Liver (tissue), 9 donors: ENCODE measurements around the gene FZR1. TPM values are rescaled to one million over a fixed set of nuclear protein-coding genes. Genes with fewer than 3 reads are reported as not detected.

ENCODE experiments used
- DNase-seq: peaks from one replicate; pipeline ENCODE4 v3.0.0-alpha.2; 2017; ENCODE audit warnings: low spot score
- H3K27ac ChIP-seq, 2 donors: one replicate each; pipeline ENCODE4 v1.7.0; 2013; ENCODE audit warnings: inconsistent platforms in 2 of 2, low read length in 2 of 2, control low read depth in 1 of 2, low read depth in 1 of 2, mild to moderate bottlenecking in 1 of 2
- H3K27me3 ChIP-seq, 4 donors: one replicate each; pipeline versions ENCODE4 v1.6.1 to v1.7.0; 2013; ENCODE audit warnings: low read length in 3 of 4, inconsistent platforms in 1 of 4, mild to moderate bottlenecking in 1 of 4, moderate library complexity in 1 of 4; ENCODE audit not compliant: control insufficient read depth in 4 of 4, insufficient read depth in 4 of 4
- H3K36me3 ChIP-seq, 4 donors: one replicate each; pipeline versions ENCODE4 v1.6.1 to v1.7.0; 2013; ENCODE audit warnings: low read length in 3 of 4, mild to moderate bottlenecking in 3 of 4, low read depth in 1 of 4, moderate library complexity in 1 of 4; ENCODE audit not compliant: control insufficient read depth in 4 of 4, insufficient read depth in 3 of 4
- H3K4me1 ChIP-seq, 4 donors: one replicate each; pipeline versions ENCODE4 v1.6.1 to v1.7.0; 2013; ENCODE audit warnings: low read length in 3 of 4, mild to moderate bottlenecking in 3 of 4, moderate library complexity in 1 of 4; ENCODE audit not compliant: control insufficient read depth in 4 of 4, insufficient read depth in 4 of 4
- H3K4me3 ChIP-seq, 3 donors: one replicate each; pipeline versions ENCODE4 v1.6.1 to v1.7.0; 2013; ENCODE audit warnings: low read length in 3 of 3, control low read depth in 1 of 3, low read depth in 1 of 3, mild to moderate bottlenecking in 1 of 3
- H3K9ac ChIP-seq, 2 donors: one replicate each; pipeline ENCODE4 v1.7.0; 2013; ENCODE audit warnings: low read length in 2 of 2, mild to moderate bottlenecking in 2 of 2, moderate library complexity in 2 of 2, control low read depth in 1 of 2, low read depth in 1 of 2
- H3K9me3 ChIP-seq, 4 donors: one replicate each; pipeline versions ENCODE4 v1.6.1 to v1.7.0; 2013; ENCODE audit warnings: low read length in 3 of 4; ENCODE audit not compliant: control insufficient read depth in 4 of 4
- EGR1 ChIP-seq, 2 donors: IDR thresholded peaks; 2 replicates each; pipeline ENCODE4 v1.6.1; 2016 to 2018; ENCODE audit warnings: antibody characterized with exemption in 2 of 2, low read depth in 2 of 2
- FOXA2 ChIP-seq: IDR thresholded peaks from 2 replicates; pipeline ENCODE4 v1.6.1; 2016; ENCODE audit warnings: antibody characterized with exemption
- GABPA ChIP-seq, 2 donors: IDR thresholded peaks in 1 of 2; conservative IDR thresholded peaks in 1 of 2; 2 replicates each; pipeline ENCODE4 v1.6.1; 2016; ENCODE audit warnings: antibody characterized with exemption in 2 of 2, mild to moderate bottlenecking in 1 of 2, moderate library complexity in 1 of 2
- HNF4A ChIP-seq, 2 donors: conservative IDR thresholded peaks; 2 replicates each; pipeline ENCODE4 v1.6.1; 2016; ENCODE audit warnings: antibody characterized with exemption in 2 of 2, mild to moderate bottlenecking in 2 of 2
- JUND ChIP-seq, 2 donors: IDR thresholded peaks; 2 replicates each; pipeline ENCODE4 v1.6.1; 2016; ENCODE audit warnings: antibody characterized with exemption in 2 of 2
- NR2F2 ChIP-seq: IDR thresholded peaks from 2 replicates; pipeline ENCODE4 v1.6.1; 2016; ENCODE audit warnings: antibody characterized with exemption
- RAD21 ChIP-seq, 2 donors: IDR thresholded peaks; 2 replicates each; pipeline ENCODE4 v1.6.1; 2016; ENCODE audit warnings: antibody characterized with exemption in 2 of 2, mild to moderate bottlenecking in 2 of 2
- RXRA ChIP-seq, 2 donors: IDR thresholded peaks; 2 replicates each; pipeline ENCODE4 v1.6.1; 2017 to 2018; ENCODE audit warnings: antibody characterized with exemption in 2 of 2, mild to moderate bottlenecking in 1 of 2
- TAF1 ChIP-seq: conservative IDR thresholded peaks from 2 replicates; pipeline ENCODE4 v1.6.1; 2016; ENCODE audit warnings: antibody characterized with exemption, mild to moderate bottlenecking
- YY1 ChIP-seq: IDR thresholded peaks from 2 replicates; pipeline ENCODE4 v1.6.1; 2016; ENCODE audit warnings: antibody characterized with exemption, mild to moderate bottlenecking
- WGBS: extraction: QIAGEN DNeasy Blood & Tissue Kit; methylation state at CpG from one replicate; pipeline ENCODE4 v1.1.7; 2013; 5-methylcytosine and 5-hydroxymethylcytosine counted together
- polyA plus RNA-seq, 2 donors: library from polyadenylated mRNA; stranded (reverse) in 1 of 2; unstranded in 1 of 2; fragments of 200-250 nt in 1 of 2; fragments of >200 nt in 1 of 2; fragmentation: Nextera tagmentation in 1 of 2; extraction: Ambion mirVana in 1 of 2; gene quantifications; one replicate each; pipeline versions ENCODE4 v1.2.1 to v1.2.3, GENCODE V29; 2013 to 2015
- total RNA-seq, 2 donors: library from RNA; depleted of rRNA; stranded (reverse); fragments of >200 nt; gene quantifications; one replicate each; pipeline ENCODE4 v1.2.3, GENCODE V29; 2014
- TF ChIP-seq, protein P1 (sequence below): IDR thresholded peaks from 2 replicates; pipeline ENCODE4 v1.6.1; 2016; ENCODE audit warnings: antibody characterized with exemption, mild to moderate bottlenecking
- TF ChIP-seq, protein P2 (sequence below): IDR thresholded peaks from 2 replicates; pipeline ENCODE4 v1.6.1; 2016; ENCODE audit warnings: antibody characterized with exemption
- TF ChIP-seq, protein P3 (sequence below): IDR thresholded peaks from 2 replicates; pipeline ENCODE4 v1.6.1; 2016; ENCODE audit warnings: antibody characterized with exemption
- TF ChIP-seq, protein P4 (sequence below): IDR thresholded peaks from 2 replicates; pipeline ENCODE4 v1.6.1; 2016; ENCODE audit warnings: antibody characterized with exemption
- TF ChIP-seq, protein P5 (sequence below): fragments of 150-350 bp; IDR thresholded peaks from 2 replicates; pipeline ENCODE4 v1.5.1; 2017; ENCODE audit warnings: improper control_type of control experiment, low read depth, low read length; ENCODE audit not compliant: missing input control
- donor health status: healthy.
- donor health status: healthy.
- donor health status: healthy.
- donor health status: healthy.
- donor health status: healthy.

The FZR1 gene
- total and polyA plus RNA-seq, 4 donors = 17.0 to 27.3 (median 20.3) TPM

DNA sequence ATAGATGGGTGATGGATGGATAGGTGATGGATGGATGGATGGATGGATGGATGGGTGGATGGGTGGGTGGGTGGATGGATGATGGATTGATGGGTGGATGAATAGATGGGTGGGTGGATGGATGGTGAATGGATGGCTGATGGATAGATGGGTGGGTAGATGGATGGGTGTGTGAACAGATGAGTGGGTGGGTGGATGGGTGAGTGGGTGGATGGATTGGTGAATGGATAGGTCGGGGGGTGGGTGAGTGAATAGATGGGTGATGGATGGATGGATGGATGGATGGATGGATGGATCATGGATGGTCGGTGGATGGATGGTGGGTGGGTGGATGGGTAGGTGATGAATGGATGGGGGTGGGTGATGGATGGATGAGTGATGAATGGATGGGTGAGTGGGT is 29.3 kb upstream of the FZR1 start (continued):
- TF ChIP-seq, protein P1, sequence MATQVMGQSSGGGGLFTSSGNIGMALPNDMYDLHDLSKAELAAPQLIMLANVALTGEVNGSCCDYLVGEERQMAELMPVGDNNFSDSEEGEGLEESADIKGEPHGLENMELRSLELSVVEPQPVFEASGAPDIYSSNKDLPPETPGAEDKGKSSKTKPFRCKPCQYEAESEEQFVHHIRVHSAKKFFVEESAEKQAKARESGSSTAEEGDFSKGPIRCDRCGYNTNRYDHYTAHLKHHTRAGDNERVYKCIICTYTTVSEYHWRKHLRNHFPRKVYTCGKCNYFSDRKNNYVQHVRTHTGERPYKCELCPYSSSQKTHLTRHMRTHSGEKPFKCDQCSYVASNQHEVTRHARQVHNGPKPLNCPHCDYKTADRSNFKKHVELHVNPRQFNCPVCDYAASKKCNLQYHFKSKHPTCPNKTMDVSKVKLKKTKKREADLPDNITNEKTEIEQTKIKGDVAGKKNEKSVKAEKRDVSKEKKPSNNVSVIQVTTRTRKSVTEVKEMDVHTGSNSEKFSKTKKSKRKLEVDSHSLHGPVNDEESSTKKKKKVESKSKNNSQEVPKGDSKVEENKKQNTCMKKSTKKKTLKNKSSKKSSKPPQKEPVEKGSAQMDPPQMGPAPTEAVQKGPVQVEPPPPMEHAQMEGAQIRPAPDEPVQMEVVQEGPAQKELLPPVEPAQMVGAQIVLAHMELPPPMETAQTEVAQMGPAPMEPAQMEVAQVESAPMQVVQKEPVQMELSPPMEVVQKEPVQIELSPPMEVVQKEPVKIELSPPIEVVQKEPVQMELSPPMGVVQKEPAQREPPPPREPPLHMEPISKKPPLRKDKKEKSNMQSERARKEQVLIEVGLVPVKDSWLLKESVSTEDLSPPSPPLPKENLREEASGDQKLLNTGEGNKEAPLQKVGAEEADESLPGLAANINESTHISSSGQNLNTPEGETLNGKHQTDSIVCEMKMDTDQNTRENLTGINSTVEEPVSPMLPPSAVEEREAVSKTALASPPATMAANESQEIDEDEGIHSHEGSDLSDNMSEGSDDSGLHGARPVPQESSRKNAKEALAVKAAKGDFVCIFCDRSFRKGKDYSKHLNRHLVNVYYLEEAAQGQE = no peak

DNA sequence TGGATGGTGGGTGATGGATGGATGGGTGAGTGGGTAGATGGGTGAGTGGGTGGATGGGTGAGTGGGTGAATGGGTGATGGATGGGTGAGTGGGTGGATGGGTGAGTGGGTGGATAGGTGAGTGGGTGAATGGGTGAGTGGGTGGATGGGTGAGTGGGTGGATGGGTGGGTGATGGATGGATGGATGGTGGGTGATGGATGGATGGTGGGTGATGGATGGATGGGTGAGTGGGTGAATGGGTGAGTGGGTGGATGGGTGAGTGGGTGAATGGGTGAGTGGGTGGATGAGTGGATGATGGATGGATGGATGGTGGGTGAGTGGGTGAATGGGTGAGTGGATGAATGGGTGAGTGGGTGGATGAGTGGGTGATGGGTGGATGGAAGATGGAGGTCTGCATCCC is 28.6 kb upstream of the FZR1 start:
- Histone ChIP-seq H3K27me3 (peaks cover 0 to 2% (median 0%) of the 10 kb centered on the region in 4 donors), H3K27ac (no peak overlapping the region), H3K9ac (no peak overlapping the region), H3K4me3 (no peak overlapping the region), H3K9me3 (no peaks in the 10 kb centered on the region), H3K36me3 (no peaks in the 10 kb centered on the region), H3K4me1 (peaks cover 0 to 2% (median 0%) of the 10 kb centered on the region in 4 donors)
- DNase-seq = no peak
- TF ChIP-seq NR2F2 = no peak
- no peak for TF ChIP-seq FOXA2
- TF ChIP-seq, protein P2, sequence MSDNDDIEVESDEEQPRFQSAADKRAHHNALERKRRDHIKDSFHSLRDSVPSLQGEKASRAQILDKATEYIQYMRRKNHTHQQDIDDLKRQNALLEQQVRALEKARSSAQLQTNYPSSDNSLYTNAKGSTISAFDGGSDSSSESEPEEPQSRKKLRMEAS = no peak
- no peak for TF ChIP-seq TAF1
- TF ChIP-seq GABPA (IDR thresholded peaks at IDR 0.05 in 1 of 2, conservative IDR thresholded peaks at IDR 0.05 in 1 of 2) = no peak
- TF ChIP-seq RAD21 (IDR thresholded peaks at IDR 0.05) = no peak

DNA sequence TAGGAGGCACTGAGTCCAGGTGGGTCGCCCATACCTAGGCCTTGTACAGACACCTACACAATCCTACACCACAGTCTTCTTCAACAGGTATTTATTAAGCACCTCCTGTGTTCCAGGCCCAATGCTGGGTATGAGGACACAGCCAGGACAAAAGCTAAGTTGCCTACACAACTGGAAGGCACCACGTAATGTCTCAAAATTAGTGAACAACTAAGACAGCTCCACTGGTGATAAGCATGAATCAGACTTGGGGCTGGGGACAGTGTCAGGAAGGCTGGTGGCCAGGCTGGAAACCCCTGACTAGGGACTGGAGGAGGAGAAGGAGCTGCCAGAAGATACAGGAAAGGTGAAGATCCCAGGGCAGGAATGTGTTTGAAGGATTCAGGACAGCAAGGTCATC is 28.2 kb upstream of the FZR1 start:
- H3K27ac ChIP-seq = no peak overlapping the region

More for the DNA sequence above, 28.2 kb upstream of the FZR1 start:
- Histone ChIP-seq H3K4me1 (peaks cover 0 to 2% (median 0%) of the 10 kb centered on the region in 4 donors), H3K9ac (no peak overlapping the region), H3K27me3 (peaks cover 0 to 2% (median 0%) of the 10 kb centered on the region in 4 donors), H3K36me3 (no peaks in the 10 kb centered on the region), H3K4me3 (no peak overlapping the region), H3K9me3 (no peaks in the 10 kb centered on the region)
- WGBS = 95% methylated on average over 2 of the region's 2 CpGs
- DNase-seq = no peak
- TF ChIP-seq, protein P3, sequence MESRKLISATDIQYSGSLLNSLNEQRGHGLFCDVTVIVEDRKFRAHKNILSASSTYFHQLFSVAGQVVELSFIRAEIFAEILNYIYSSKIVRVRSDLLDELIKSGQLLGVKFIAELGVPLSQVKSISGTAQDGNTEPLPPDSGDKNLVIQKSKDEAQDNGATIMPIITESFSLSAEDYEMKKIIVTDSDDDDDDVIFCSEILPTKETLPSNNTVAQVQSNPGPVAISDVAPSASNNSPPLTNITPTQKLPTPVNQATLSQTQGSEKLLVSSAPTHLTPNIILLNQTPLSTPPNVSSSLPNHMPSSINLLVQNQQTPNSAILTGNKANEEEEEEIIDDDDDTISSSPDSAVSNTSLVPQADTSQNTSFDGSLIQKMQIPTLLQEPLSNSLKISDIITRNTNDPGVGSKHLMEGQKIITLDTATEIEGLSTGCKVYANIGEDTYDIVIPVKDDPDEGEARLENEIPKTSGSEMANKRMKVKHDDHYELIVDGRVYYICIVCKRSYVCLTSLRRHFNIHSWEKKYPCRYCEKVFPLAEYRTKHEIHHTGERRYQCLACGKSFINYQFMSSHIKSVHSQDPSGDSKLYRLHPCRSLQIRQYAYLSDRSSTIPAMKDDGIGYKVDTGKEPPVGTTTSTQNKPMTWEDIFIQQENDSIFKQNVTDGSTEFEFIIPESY = no peak
- TF ChIP-seq EGR1 (IDR thresholded peaks at IDR 0.05; ENCODE audit: low read depth in 2 of 2) = no peak
- no peak for TF ChIP-seq RXRA (IDR thresholded peaks at IDR 0.05)
- no peak for TF ChIP-seq TAF1
- TF ChIP-seq RAD21 (IDR thresholded peaks at IDR 0.05) = no peak
- TF ChIP-seq, protein P4, sequence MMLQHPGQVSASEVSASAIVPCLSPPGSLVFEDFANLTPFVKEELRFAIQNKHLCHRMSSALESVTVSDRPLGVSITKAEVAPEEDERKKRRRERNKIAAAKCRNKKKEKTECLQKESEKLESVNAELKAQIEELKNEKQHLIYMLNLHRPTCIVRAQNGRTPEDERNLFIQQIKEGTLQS = no peak
- TF ChIP-seq, protein P5, sequence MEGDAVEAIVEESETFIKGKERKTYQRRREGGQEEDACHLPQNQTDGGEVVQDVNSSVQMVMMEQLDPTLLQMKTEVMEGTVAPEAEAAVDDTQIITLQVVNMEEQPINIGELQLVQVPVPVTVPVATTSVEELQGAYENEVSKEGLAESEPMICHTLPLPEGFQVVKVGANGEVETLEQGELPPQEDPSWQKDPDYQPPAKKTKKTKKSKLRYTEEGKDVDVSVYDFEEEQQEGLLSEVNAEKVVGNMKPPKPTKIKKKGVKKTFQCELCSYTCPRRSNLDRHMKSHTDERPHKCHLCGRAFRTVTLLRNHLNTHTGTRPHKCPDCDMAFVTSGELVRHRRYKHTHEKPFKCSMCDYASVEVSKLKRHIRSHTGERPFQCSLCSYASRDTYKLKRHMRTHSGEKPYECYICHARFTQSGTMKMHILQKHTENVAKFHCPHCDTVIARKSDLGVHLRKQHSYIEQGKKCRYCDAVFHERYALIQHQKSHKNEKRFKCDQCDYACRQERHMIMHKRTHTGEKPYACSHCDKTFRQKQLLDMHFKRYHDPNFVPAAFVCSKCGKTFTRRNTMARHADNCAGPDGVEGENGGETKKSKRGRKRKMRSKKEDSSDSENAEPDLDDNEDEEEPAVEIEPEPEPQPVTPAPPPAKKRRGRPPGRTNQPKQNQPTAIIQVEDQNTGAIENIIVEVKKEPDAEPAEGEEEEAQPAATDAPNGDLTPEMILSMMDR = no peak
- TF ChIP-seq FOXA2 = no peak
- no peak for TF ChIP-seq GABPA (IDR thresholded peaks at IDR 0.05 in 1 of 2, conservative IDR thresholded peaks at IDR 0.05 in 1 of 2)
- no peak for TF ChIP-seq YY1
- no peak for TF ChIP-seq JUND (IDR thresholded peaks at IDR 0.05)
- no peak for TF ChIP-seq HNF4A (conservative IDR thresholded peaks at IDR 0.05)
